ENCODE results near the gene C5orf46. TPM values are rescaled to one million over a fixed set of nuclear protein-coding genes. Genes with fewer than 3 reads are reported as not detected.

Gene C5orf46
- total and polyA plus RNA-seq, 2 experiments from 2014 or later, result 0.40 TPM; not detected in 1

GRCh38 chr5:147911427-147911826 lies 5.1 kb upstream of the C5orf46 start (continued):
- TF ChIP-seq REST (IDR thresholded peaks at IDR 0.05; ENCODE audit: unreplicated experiment) (no peak), CREB1 (CRISPR knock-in tag; IDR thresholded peaks at IDR 0.05; ENCODE audit: low read depth) (no peak), EZH2 (IDR thresholded peaks at IDR 0.05; ENCODE audit: low read depth, unreplicated experiment) (no peak), CTCF (conservative IDR thresholded peaks at IDR 0.05; ENCODE audit: low read depth in 2 of 2) (no peak), NANOG (IDR thresholded peaks at IDR 0.05; ENCODE audit: borderline replicate concordance) (no peak), POLR2AphosphoS5 (IDR thresholded peaks at IDR 0.05; ENCODE audit: low read depth) (no peak), STAT1 (IDR thresholded peaks at IDR 0.05; ENCODE audit: unreplicated experiment) (no peak)

GRCh38 chr5:147904110-147904509 lies 2.2 kb downstream of the C5orf46 start:
- Mint-ChIP-seq H3K27me3 (ENCODE audit: insufficient read depth, low read depth, poor library complexity) (peaks cover 2% of the 10 kb centered on the region), H3K9me3 (no peaks in the 10 kb centered on the region), H3K27ac (no peak overlapping the region), H3K4me3 (no peak overlapping the region), H3K4me1 (peaks cover 6% of the 10 kb centered on the region), H3K36me3 (ENCODE audit: low read depth) (no peaks in the 10 kb centered on the region)
- ATAC-seq, result no peak
- Histone ChIP-seq H3K27ac (ENCODE audit: low read depth) (no peak overlapping the region), H3K4me1 (ENCODE audit: insufficient read depth) (peaks cover 10% of the 10 kb centered on the region; the same call in 1 of the 2 replicates), H3K4me2 (no peak overlapping the region), H3K79me2 (replicated peaks; ENCODE audit: insufficient read depth) (no peaks in the 10 kb centered on the region), H3K4me3 (no peak overlapping the region), H3K27me3 (ENCODE audit: insufficient read depth) (no peaks in the 10 kb centered on the region), H3F3A (replicated peaks; ENCODE audit: low read depth) (no peaks in the 10 kb centered on the region), H3K9me2 (ENCODE audit: insufficient read depth) (no peaks in the 10 kb centered on the region), H2AFZ (no peak overlapping the region), H3K36me3 (ENCODE audit: insufficient read depth) (no peaks in the 10 kb centered on the region), H4K20me1 (replicated peaks; ENCODE audit: insufficient read depth) (no peaks in the 10 kb centered on the region)
- DNase-seq (ENCODE audit: low spot score), result no peak
- no peak for TF ChIP-seq CTCF (conservative IDR thresholded peaks at IDR 0.05; ENCODE audit: low read depth in 2 of 2)
- TF ChIP-seq JUNB (IDR thresholded peaks at IDR 0.05; ENCODE audit: unreplicated experiment), result no peak
- no peak for TF ChIP-seq ETS1 (IDR thresholded peaks at IDR 0.05)
- TF ChIP-seq ZNF331 (CRISPR knock-in tag; IDR thresholded peaks at IDR 0.05; ENCODE audit: low read depth), result no peak
- no peak for TF ChIP-seq EZH2 (IDR thresholded peaks at IDR 0.05; ENCODE audit: low read depth, unreplicated experiment)
- no peak for TF ChIP-seq STAT1 (IDR thresholded peaks at IDR 0.05; ENCODE audit: unreplicated experiment)
- TF ChIP-seq NANOG (IDR thresholded peaks at IDR 0.05; ENCODE audit: borderline replicate concordance), result no peak

All from GM23338 (cell line).